HFFc6 (cell line): Measurements from ENCODE around the gene UMPS. TPM values are rescaled to one million over a fixed set of nuclear protein-coding genes. Genes with fewer than 3 reads are reported as not detected.
"Not testable (repeated sequence)": the region's sequence is repeated elsewhere in the genome, so short reads cannot be mapped to it uniquely, and the experiment has no call there.

Experiments used
- DNase-seq: peaks from one replicate; pipeline ENCODE4 v3.0.0-alpha.2; 2018
- H3K27ac Mint-ChIP-seq: 2 replicates; pipeline ENCODE4 v1.8.0; 2020; ENCODE audit warnings: mild to moderate bottlenecking, mixed read lengths
- H3K27me3 Mint-ChIP-seq: 2 replicates; pipeline ENCODE4 v1.8.0; 2021; ENCODE audit warnings: mild to moderate bottlenecking, moderate library complexity, mixed read lengths; ENCODE audit not compliant: insufficient read depth
- H3K36me3 Mint-ChIP-seq: 2 replicates; pipeline ENCODE4 v1.8.0; 2021; ENCODE audit warnings: low read depth, mixed read lengths
- H3K4me1 Mint-ChIP-seq: 2 replicates; pipeline ENCODE4 v1.8.0; 2020; ENCODE audit warnings: low read depth, mixed read lengths
- H3K4me3 Mint-ChIP-seq: 2 replicates; pipeline ENCODE4 v1.8.0; 2020; ENCODE audit warnings: mild to moderate bottlenecking, moderate library complexity, mixed read lengths
- H3K9me3 Mint-ChIP-seq: 2 replicates; pipeline ENCODE4 v1.8.0; 2020; ENCODE audit warnings: mild to moderate bottlenecking, mixed read lengths
- CTCF ChIP-seq: fragments of 200-600 bp; sonication (generic); IDR thresholded peaks from 2 replicates; pipeline ENCODE4 v1.5.0; 2021; ENCODE audit warnings: antibody characterized with exemption, mild to moderate bottlenecking
- total RNA-seq, 6 experiments: library from RNA; stranded (reverse); fragmentation: NEBNext Ultra II Directional; extraction: Animal tissue kit (Norgen Biotek cat#: 25700); gene quantifications; 2 replicates in 1 of 6; 3 replicates in 5 of 6; pipeline ENCODE4 v1.2.3, GENCODE V29; 2021

UMPS gene
- total RNA-seq, 6 experiments from 2014 or later, result 25.2 to 39.6 (median 28.4) TPM

GRCh38 chr3:124741027-124741426, 10.8 kb downstream of the UMPS start:
- H3K27me3 Mint-ChIP-seq, result no peaks in the 10 kb centered on the region; the same call in 1 of the 2 replicates
- H3K9me3 Mint-ChIP-seq, result no peaks in the 10 kb centered on the region
- no peaks in the 10 kb centered on the region; the same call in 1 of the 2 replicates for H3K4me1 Mint-ChIP-seq
- TF ChIP-seq CTCF, result no peak
- H3K27ac Mint-ChIP-seq, result no peak overlapping the region; the same call in 1 of the 2 replicates
- H3K36me3 Mint-ChIP-seq, result peaks cover 28% of the 10 kb centered on the region
- H3K4me3 Mint-ChIP-seq, result no peak overlapping the region
- no peak for DNase-seq

GRCh38 chr3:124745756-124746155, 15.5 kb downstream of the UMPS start:
- H3K4me1 Mint-ChIP-seq, result no peaks in the 10 kb centered on the region; the same call in 1 of the 2 replicates
- peaks cover 3% of the 10 kb centered on the region; the same call in 1 of the 2 replicates for H3K27me3 Mint-ChIP-seq
- DNase-seq, result no peak
- no peak overlapping the region for H3K27ac Mint-ChIP-seq
- peaks cover 15% of the 10 kb centered on the region for H3K36me3 Mint-ChIP-seq
- H3K4me3 Mint-ChIP-seq, result no peak overlapping the region
- TF ChIP-seq CTCF, result no peak
- no peaks in the 10 kb centered on the region for H3K9me3 Mint-ChIP-seq

- peaks cover 3% of the 10 kb centered on the region; the same call in 1 of the 2 replicates for H3K27me3 Mint-ChIP-seq
- no peaks in the 10 kb centered on the region; the same call in 1 of the 2 replicates for H3K4me1 Mint-ChIP-seq
- no peak overlapping the region for H3K4me3 Mint-ChIP-seq
- DNase-seq, result no peak
- TF ChIP-seq CTCF, result no peak
- no peaks in the 10 kb centered on the region for H3K9me3 Mint-ChIP-seq
- H3K36me3 Mint-ChIP-seq, result peaks cover 9% of the 10 kb centered on the region
- no peak overlapping the region for H3K27ac Mint-ChIP-seq
Measured at GRCh38 chr3:124747111-124747981, 17.1 kb downstream of the UMPS start.

- Mint-ChIP-seq H3K4me3 (no peak overlapping the region), H3K27me3 (peaks cover 5% of the 10 kb centered on the region), H3K36me3 (0 out of 2 replicates have a peak, but pooled peaks cover 3% of the 10 kb centered on the region), H3K4me1 (no peaks in the 10 kb centered on the region; the same call in 1 of the 2 replicates), H3K9me3 (no peaks in the 10 kb centered on the region), H3K27ac (no peak overlapping the region)
- no peak for DNase-seq
- TF ChIP-seq CTCF, result no peak
Measured at GRCh38 chr3:124748560-124749198, 18.4 kb downstream of the UMPS start.

- H3K36me3 Mint-ChIP-seq, H3K27ac Mint-ChIP-seq, H3K4me1 Mint-ChIP-seq, H3K9me3 Mint-ChIP-seq, DNase-seq, H3K27me3 Mint-ChIP-seq, H3K4me3 Mint-ChIP-seq: not testable (repeated sequence)
Measured at GRCh38 chr3:124749877-124750276, 19.6 kb downstream of the UMPS start.

GRCh38 chr3:124751501-124751900, 21.2 kb downstream of the UMPS start:
- H3K36me3 Mint-ChIP-seq, result no peaks in the 10 kb centered on the region
- TF ChIP-seq CTCF, result no peak
- peaks cover 5% of the 10 kb centered on the region for H3K27me3 Mint-ChIP-seq
- no peak overlapping the region for H3K4me3 Mint-ChIP-seq
- no peak overlapping the region for H3K27ac Mint-ChIP-seq
- H3K4me1 Mint-ChIP-seq, result no peaks in the 10 kb centered on the region
- DNase-seq, result no peak
- H3K9me3 Mint-ChIP-seq, result no peaks in the 10 kb centered on the region
